Endothelial cell of umbilical vein (primary cell): ENCODE data around the gene NUP50. TPM values are rescaled to one million over a fixed set of nuclear protein-coding genes. Genes with fewer than 3 reads are reported as not detected.

ENCODE experiments used
- BruUV-seq: library from RNA; stranded (reverse); fragments of 400-500 nt; replicated peaks from 2 replicates; lab custom pipeline; 2021; lab: Mats Ljungman, UMichigan
- CTCF ChIA-PET: fragments of 300-600, 350-600 bp; sonication (Branson Sonifier 250); formaldehyde crosslinking; loops from one replicate; lab custom pipeline; 2021; ENCODE audit warnings: antibody characterized with exemption, inconsistent platforms; lab: Charles Lee
- POLR2A ChIA-PET: fragments of 300-600, 350-600 bp; sonication (Branson Sonifier 250); formaldehyde crosslinking; loops from one replicate; lab custom pipeline; 2021; ENCODE audit warnings: antibody characterized with exemption, inconsistent platforms; lab: Charles Lee
- DNase-seq: peaks from one replicate; pipeline ENCODE4 v3.0.0-alpha.2; 2011; ENCODE audit warnings: low read depth, low spot score
- FAIRE-seq: peaks from 2 replicates; lab custom pipeline; 2011; peaks lifted over from hg19 to GRCh38; lab: Jason Lieb, UNC
- H2AFZ ChIP-seq: 2 replicates; pipeline ENCODE4 v1.6.0; 2012; ENCODE audit warnings: low read depth, low read length, control low read depth, inconsistent platforms
- H3K27ac ChIP-seq: 2 replicates; pipeline ENCODE4 v1.5.1; 2011; ENCODE audit warnings: low read depth, mild to moderate bottlenecking, control low read depth, low read length, moderate library complexity; ENCODE audit not compliant: insufficient read depth
- H3K27me3 ChIP-seq, 2 experiments: 2 replicates each; pipeline versions ENCODE4 v1.6.0 to v1.6.1; 2011; ENCODE audit warnings: low read length in 2 of 2, mixed read lengths in 1 of 2; ENCODE audit not compliant: control insufficient read depth in 2 of 2, insufficient read depth in 2 of 2
- H3K36me3 ChIP-seq, 2 experiments: 2 replicates in 1 of 2; 3 replicates in 1 of 2; pipeline ENCODE4 v1.5.1; 2011; ENCODE audit warnings: low read length in 2 of 2, mild to moderate bottlenecking in 1 of 2, moderate library complexity in 1 of 2; ENCODE audit not compliant: control insufficient read depth in 2 of 2, insufficient read depth in 2 of 2; ENCODE audit errors: extremely low read depth in 1 of 2
- H3K4me1 ChIP-seq: 3 replicates; pipeline ENCODE4 v1.5.1; 2011; ENCODE audit warnings: mild to moderate bottlenecking, low read length; ENCODE audit not compliant: control insufficient read depth, insufficient read depth; ENCODE audit errors: extremely low read depth
- H3K4me2 ChIP-seq: 2 replicates; pipeline ENCODE4 v1.6.1; 2011; ENCODE audit warnings: low read length, control low read depth, mixed read lengths; ENCODE audit not compliant: insufficient read depth
- H3K4me3 ChIP-seq, 3 experiments: fragments of 200-600 bp in 1 of 3; sonication (generic), shearing (Covaris generic) in 1 of 3; replicated peaks in 1 of 3; 2 replicates each; pipeline ENCODE4 v1.5.1; 2011 to 2016; ENCODE audit warnings: control low read depth in 3 of 3, low read length in 3 of 3, mild to moderate bottlenecking in 2 of 3, inconsistent platforms in 1 of 3, low read depth in 1 of 3, moderate library complexity in 1 of 3; ENCODE audit not compliant: insufficient read depth in 1 of 3
- H3K79me2 ChIP-seq: 2 replicates; pipeline ENCODE4 v1.6.0; 2012; ENCODE audit warnings: low read length, inconsistent platforms; ENCODE audit not compliant: control insufficient read depth, insufficient read depth
- H3K9ac ChIP-seq: replicated peaks from 2 replicates; pipeline ENCODE3; 2011; ENCODE audit warnings: low read length, control low read depth; ENCODE audit not compliant: insufficient read depth; ENCODE audit errors: extremely low read depth
- H3K9me1 ChIP-seq: replicated peaks from 3 replicates; pipeline ENCODE4 v1.6.0; 2011; ENCODE audit warnings: mild to moderate bottlenecking, low read length; ENCODE audit not compliant: control insufficient read depth, insufficient read depth; ENCODE audit errors: extremely low read depth
- H3K9me3 ChIP-seq: replicated peaks from 2 replicates; pipeline ENCODE4 v1.5.1; 2012; ENCODE audit warnings: low read length, inconsistent platforms; ENCODE audit not compliant: control insufficient read depth, insufficient read depth
- H4K20me1 ChIP-seq: replicated peaks from 2 replicates; pipeline ENCODE3; 2011; ENCODE audit warnings: mild to moderate bottlenecking, low read length; ENCODE audit not compliant: control insufficient read depth, insufficient read depth; ENCODE audit errors: extremely low read depth
- EZH2 ChIP-seq: IDR thresholded peaks from 2 replicates; pipeline ENCODE4 v1.6.1; 2012; ENCODE audit warnings: borderline replicate concordance, low read depth, mild to moderate bottlenecking, moderate library complexity, low read length, inconsistent platforms; ENCODE audit not compliant: severe bottlenecking
- FOS ChIP-seq: IDR thresholded peaks from 2 replicates; pipeline ENCODE4 v1.6.1; 2011; ENCODE audit warnings: mild to moderate bottlenecking, low read length, moderate library complexity, borderline replicate concordance; ENCODE audit not compliant: insufficient read depth
- GATA2 ChIP-seq: IDR thresholded peaks from 2 replicates; pipeline ENCODE4 v1.7.0; 2011; ENCODE audit warnings: low read depth, mild to moderate bottlenecking, moderate library complexity, mixed read lengths, low read length; ENCODE audit not compliant: insufficient read length, insufficient read depth
- JUN ChIP-seq: IDR thresholded peaks from 2 replicates; pipeline ENCODE4 v1.6.1; 2011; ENCODE audit warnings: borderline replicate concordance, low read depth; ENCODE audit not compliant: insufficient read length, insufficient read depth
- MYC ChIP-seq: IDR thresholded peaks from one replicate; pipeline ENCODE4 v1.6.1; 2011; ENCODE audit warnings: mild to moderate bottlenecking, low read depth, low read length
- POLR2A ChIP-seq: IDR thresholded peaks from 2 replicates; pipeline ENCODE4 v1.6.1; 2012; ENCODE audit warnings: low read depth, mild to moderate bottlenecking, control low read depth, low read length
- POLR2AphosphoS5 ChIP-seq: IDR thresholded peaks from 2 replicates; pipeline ENCODE4 v1.6.1; 2012; ENCODE audit warnings: low read depth, mild to moderate bottlenecking, control low read depth, low read length, moderate library complexity; ENCODE audit not compliant: insufficient read depth
- dilution Hi-C: fragments of 300-500 bp; cut with MboI; formaldehyde crosslinking; loops from one replicate; pipeline ENCODE4 v1.15.0; 2019; ENCODE audit warnings: low sequenced_read_pairs; ENCODE audit not compliant: extremely low pct_ligation_motif_present
- intact Hi-C: fragments of 100-400 bp; cut with micrococcal nuclease; formaldehyde crosslinking; loops from one replicate; pipeline ENCODE4 v1.10.0; 2022
- polyA plus RNA-seq, 4 experiments: library from polyadenylated mRNA; depleted of rRNA in 3 of 4; stranded (reverse) in 3 of 4; unstranded in 1 of 4; fragments of >200 nt; gene quantifications; 2 replicates each; pipeline versions ENCODE4 v1.2.1 to v1.2.3, GENCODE V29; 2011 to 2012; ENCODE audit warnings: missing spikeins in 1 of 4
- total RNA-seq: library from RNA; stranded (reverse); gene quantifications from 2 replicates; pipeline ENCODE4 v1.2.3, GENCODE V29; 2021
- TF ChIP-seq, protein P1 (sequence below): IDR thresholded peaks from 2 replicates; pipeline ENCODE4 v1.6.1; 2011; ENCODE audit not compliant: insufficient read depth, insufficient read length
- TF ChIP-seq, protein P2 (sequence below), 2 donors: IDR thresholded peaks; 1 replicate in 1 of 2; 2 replicates in 1 of 2; pipeline ENCODE4 v1.5.1; 2011; ENCODE audit warnings: low read length in 2 of 2, mild to moderate bottlenecking in 2 of 2, moderate library complexity in 2 of 2, control low read depth in 1 of 2, inconsistent platforms in 1 of 2, low read depth in 1 of 2; ENCODE audit not compliant: insufficient read depth in 1 of 2; ENCODE audit errors: extremely low read depth in 1 of 2

The NUP50 gene
- total and polyA plus RNA-seq, 2 donors (not counting 3 experiments of a cell fraction or from before 2014, with no cell fraction given) = 12.4 to 90.9 TPM

DNA sequence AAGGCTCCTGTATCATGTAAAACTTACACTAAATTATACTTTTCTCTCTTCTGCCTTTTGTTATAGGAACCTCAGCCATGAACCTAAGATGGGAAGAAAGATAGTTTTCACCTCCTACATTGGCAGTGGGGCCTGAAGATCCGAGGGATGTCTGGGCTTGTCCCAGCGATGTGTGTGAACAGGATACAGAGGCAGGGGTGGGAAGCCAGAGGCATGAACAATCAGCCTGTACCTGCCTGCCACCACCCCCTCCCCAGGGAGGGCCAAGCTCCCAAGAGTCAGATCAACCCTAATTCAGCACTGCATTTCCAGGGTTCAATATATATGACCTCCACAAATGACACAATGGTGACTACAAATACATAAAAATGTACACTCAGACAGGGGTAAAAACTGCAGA is 67.6 kb downstream of the NUP50 start:
- CTCF ChIA-PET = no interaction called here
- H2AFZ ChIP-seq = no peak overlapping the region
- FAIRE-seq (no peak), DNase-seq (no peak)
- H4K20me1 ChIP-seq = no peaks in the 10 kb centered on the region
- no peak overlapping the region for H3K27ac ChIP-seq
- no peaks in the 10 kb centered on the region for H3K36me3 ChIP-seq
- no peaks in the 10 kb centered on the region for H3K4me1 ChIP-seq
- dilution Hi-C loops = no loop called here
- H3K79me2 ChIP-seq = no peaks in the 10 kb centered on the region
- POLR2A ChIA-PET = no interaction called here
- no peak overlapping the region for H3K9ac ChIP-seq
- H3K4me3 ChIP-seq = no peak overlapping the region
- TF ChIP-seq FOS (no peak), GATA2 (no peak), POLR2A (no peak), EZH2 (no peak), MYC (no peak), JUN (no peak), POLR2AphosphoS5 (no peak)
- TF ChIP-seq, protein P1, sequence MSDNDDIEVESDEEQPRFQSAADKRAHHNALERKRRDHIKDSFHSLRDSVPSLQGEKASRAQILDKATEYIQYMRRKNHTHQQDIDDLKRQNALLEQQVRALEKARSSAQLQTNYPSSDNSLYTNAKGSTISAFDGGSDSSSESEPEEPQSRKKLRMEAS = no peak
- TF ChIP-seq, protein P2, sequence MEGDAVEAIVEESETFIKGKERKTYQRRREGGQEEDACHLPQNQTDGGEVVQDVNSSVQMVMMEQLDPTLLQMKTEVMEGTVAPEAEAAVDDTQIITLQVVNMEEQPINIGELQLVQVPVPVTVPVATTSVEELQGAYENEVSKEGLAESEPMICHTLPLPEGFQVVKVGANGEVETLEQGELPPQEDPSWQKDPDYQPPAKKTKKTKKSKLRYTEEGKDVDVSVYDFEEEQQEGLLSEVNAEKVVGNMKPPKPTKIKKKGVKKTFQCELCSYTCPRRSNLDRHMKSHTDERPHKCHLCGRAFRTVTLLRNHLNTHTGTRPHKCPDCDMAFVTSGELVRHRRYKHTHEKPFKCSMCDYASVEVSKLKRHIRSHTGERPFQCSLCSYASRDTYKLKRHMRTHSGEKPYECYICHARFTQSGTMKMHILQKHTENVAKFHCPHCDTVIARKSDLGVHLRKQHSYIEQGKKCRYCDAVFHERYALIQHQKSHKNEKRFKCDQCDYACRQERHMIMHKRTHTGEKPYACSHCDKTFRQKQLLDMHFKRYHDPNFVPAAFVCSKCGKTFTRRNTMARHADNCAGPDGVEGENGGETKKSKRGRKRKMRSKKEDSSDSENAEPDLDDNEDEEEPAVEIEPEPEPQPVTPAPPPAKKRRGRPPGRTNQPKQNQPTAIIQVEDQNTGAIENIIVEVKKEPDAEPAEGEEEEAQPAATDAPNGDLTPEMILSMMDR (IDR thresholded peaks at IDR 0.05; ENCODE audit: extremely low read depth in 1 of 2, insufficient read depth in 1 of 2, low read depth in 1 of 2, low read length in 2 of 2) = no peak
- no peaks in the 10 kb centered on the region for H3K9me1 ChIP-seq
- intact Hi-C loops = no loop called here
- H3K9me3 ChIP-seq = no peaks in the 10 kb centered on the region
- no peak overlapping the region for H3K4me2 ChIP-seq
- no TSS peak for BruUV-seq
- H3K27me3 ChIP-seq = no peaks in the 10 kb centered on the region
